Fibroblast of mammary gland (primary cell): ENCODE measurements around the gene ATP6V1E1.
A peak's percentile ranks its signal among the peaks of the same experiment; 100 is the strongest.

Experiments
- DNase-seq: peaks from one replicate; pipeline ENCODE4 v3.0.0-alpha.2; 2010; ENCODE audit warnings: low read depth
- H3K4me3 ChIP-seq: 2 replicates; pipeline ENCODE4 v1.5.1; 2011; ENCODE audit warnings: low read depth, mild to moderate bottlenecking, low read length, moderate library complexity; ENCODE audit not compliant: control insufficient read depth
- CTCF ChIP-seq: conservative IDR thresholded peaks from 2 replicates; pipeline ENCODE4 v1.5.1; 2011; ENCODE audit warnings: low read depth, low read length, inconsistent platforms; ENCODE audit not compliant: control insufficient read depth, insufficient read depth

Gene ATP6V1E1

GRCh38 chr22:17633998-17634323 is 5.4 kb upstream of the ATP6V1E1 start:
- TF ChIP-seq CTCF, result no peak
- H3K4me3 ChIP-seq, result no peak overlapping the region
- no peak for DNase-seq

GRCh38 chr22:17633217-17633997 is 4.9 kb upstream of the ATP6V1E1 start:
- peak; percentile 13 for DNase-seq
- H3K4me3 ChIP-seq, result no peak overlapping the region
- TF ChIP-seq CTCF, result no peak

GRCh38 chr22:17631076-17631565 is 2.6 kb upstream of the ATP6V1E1 start:
- no peak for DNase-seq
- no peak overlapping the region for H3K4me3 ChIP-seq
- no peak for TF ChIP-seq CTCF

GRCh38 chr22:17629641-17630040 is 1.1 kb upstream of the ATP6V1E1 start:
- H3K4me3 ChIP-seq, result peak overlapping the region; percentile 88
- no peak for TF ChIP-seq CTCF
- DNase-seq, result no peak

GRCh38 chr22:17629173-17629489 is 582 bp upstream of the ATP6V1E1 start:
- H3K4me3 ChIP-seq, result peak overlapping the region; percentile 88
- DNase-seq, result no peak
- no peak for TF ChIP-seq CTCF

GRCh38 chr22:17627961-17628405 is 566 bp downstream of the ATP6V1E1 start:
- TF ChIP-seq CTCF, result no peak
- H3K4me3 ChIP-seq, result peak overlapping the region; percentile 88
- DNase-seq, result no peak
